Retinal pigment epithelial cell (primary cell): ENCODE results near the gene UAP1L1.

ENCODE experiments used
- DNase-seq: peaks from one replicate; pipeline ENCODE4 v3.0.0-alpha.2; 2010; ENCODE audit warnings: low read depth
- H3K4me3 ChIP-seq: 2 replicates; pipeline ENCODE4 v1.5.1; 2011; ENCODE audit warnings: mild to moderate bottlenecking, low read length, control low read depth, moderate library complexity
- CTCF ChIP-seq: conservative IDR thresholded peaks from 2 replicates; pipeline ENCODE4 v1.5.1; 2011; ENCODE audit warnings: low read depth, low read length, control low read depth, inconsistent platforms

UAP1L1 gene

GRCh38 chr9:137097761-137098462 lies 20.6 kb downstream of the UAP1L1 start:
- no peak for TF ChIP-seq CTCF
- DNase-seq = no peak
- no peak overlapping the region for H3K4me3 ChIP-seq

DNA sequence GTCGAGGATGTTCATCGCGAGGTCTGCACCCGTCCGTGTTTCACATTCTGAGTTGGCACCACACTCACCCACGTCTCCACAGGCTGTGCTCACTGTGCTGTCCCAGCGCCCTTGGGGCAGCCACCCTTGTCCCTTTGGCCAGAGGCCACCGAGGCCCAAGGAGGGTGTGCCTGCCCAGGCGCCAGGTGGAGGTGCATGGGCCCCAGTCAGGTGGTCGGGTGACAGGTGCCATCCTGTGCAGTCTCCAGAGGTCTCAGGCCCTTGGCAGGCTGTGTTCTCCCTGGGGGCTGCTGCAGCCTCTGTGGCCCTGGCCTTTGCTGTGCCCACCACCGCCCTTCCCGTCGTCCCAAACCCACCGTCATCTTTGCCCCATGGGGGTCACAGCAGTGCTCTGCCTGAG lies 21.9 kb downstream of the UAP1L1 start:
- no peak for TF ChIP-seq CTCF
- DNase-seq = no peak
- H3K4me3 ChIP-seq = no peak overlapping the region

DNA sequence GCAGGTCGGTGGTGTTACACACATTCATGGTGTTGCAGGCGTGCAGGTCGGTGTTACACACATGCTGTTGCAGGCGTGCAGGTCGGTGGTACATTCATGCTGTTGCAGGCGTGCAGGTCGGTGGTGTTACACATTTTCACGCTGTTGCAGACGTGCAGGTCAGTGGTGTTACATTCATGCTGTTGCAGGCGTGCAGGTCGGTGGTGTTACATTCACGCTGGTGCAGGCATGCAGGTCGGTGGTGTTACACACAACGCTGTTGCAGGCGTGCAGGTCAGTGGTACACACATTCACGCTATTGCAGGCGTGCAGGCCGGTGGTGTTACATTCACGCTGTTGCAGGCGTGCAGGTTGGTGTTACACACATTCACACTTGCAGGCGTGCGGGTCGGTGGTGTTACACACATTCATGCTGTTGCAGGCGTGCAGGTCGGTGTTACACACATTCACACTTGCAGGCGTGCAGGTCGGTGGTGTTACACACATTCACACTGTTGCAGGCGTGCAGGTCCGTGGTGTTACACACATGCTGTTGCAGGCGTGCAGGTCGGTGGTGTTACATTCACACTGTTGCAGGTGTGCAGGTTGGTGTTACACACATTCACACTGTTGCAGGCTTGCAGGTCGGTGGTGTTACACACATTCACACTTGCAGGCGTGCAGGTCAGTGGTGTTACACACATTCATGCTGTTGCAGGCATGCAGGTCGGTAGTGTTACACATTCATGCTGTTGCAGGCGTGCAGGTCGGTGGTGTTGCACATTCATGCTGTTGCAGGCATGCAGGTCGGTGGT lies 26.1 kb downstream of the UAP1L1 start:
- no peak for TF ChIP-seq CTCF
- no peak for DNase-seq
- no peak overlapping the region for H3K4me3 ChIP-seq

GRCh38 chr9:137105814-137106661 lies 28.7 kb downstream of the UAP1L1 start:
- no peak for DNase-seq
- no peak for TF ChIP-seq CTCF
- H3K4me3 ChIP-seq = no peak overlapping the region

DNA sequence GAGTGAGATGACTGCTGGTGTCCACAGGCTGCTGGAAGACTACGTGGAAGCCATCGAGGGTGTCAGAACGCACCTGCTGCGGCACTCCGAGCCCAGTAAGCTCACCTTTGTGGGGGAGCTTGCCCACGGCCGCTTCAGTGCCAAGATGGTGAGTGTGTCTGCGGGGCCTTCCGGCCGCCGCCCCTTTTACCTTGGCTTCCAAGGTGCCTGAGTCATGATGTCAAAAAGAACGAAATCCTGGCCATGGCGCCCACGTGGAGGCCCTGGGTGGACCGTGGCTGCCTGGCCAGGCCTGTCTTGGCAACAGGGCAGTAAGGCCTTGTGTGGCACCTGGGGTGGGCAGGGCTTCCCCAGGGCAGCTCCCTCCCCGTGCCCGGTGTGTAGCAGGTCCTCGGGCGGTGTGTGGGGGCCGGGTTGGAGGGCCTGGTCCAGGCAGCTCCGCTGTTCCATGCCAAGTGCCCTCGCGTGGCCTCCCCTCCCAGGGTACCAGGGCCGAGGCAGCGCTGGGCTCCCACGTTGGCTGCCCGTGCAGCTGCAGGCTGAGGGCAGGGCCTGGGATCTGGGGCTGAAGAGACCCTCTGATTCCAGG lies 29.4 kb downstream of the UAP1L1 start:
- no peak for DNase-seq
- H3K4me3 ChIP-seq = no peak overlapping the region
- no peak for TF ChIP-seq CTCF

GRCh38 chr9:137107312-137107921 lies 30.1 kb downstream of the UAP1L1 start:
- no peak overlapping the region for H3K4me3 ChIP-seq
- no peak for DNase-seq
- no peak for TF ChIP-seq CTCF
